Adipose tissue (tissue), 3 donors: ENCODE data around the gene PIK3CD. TPM values are rescaled to one million over a fixed set of nuclear protein-coding genes. Genes with fewer than 3 reads are reported as not detected.
"Not testable (repeated sequence)": the region's sequence is repeated elsewhere in the genome, so short reads cannot be mapped to it uniquely, and the experiment has no call there.

Source experiments
- H3K27ac ChIP-seq: one replicate; pipeline ENCODE4 v1.5.1; 2013; ENCODE audit warnings: low read depth, low read length
- WGBS, 3 donors: extraction: QIAGEN DNeasy Blood & Tissue Kit; methylation state at CpG; one replicate each; pipeline ENCODE4 v1.1.7; 2013; 5-methylcytosine and 5-hydroxymethylcytosine counted together
- polyA plus RNA-seq, 3 donors: library from polyadenylated mRNA; stranded (reverse); fragments of 200-250 nt; gene quantifications; one replicate each; pipeline ENCODE4 v1.2.3, GENCODE V29; 2013
- donor health status: healthy with polysubstance abuse.
- donor health status: Bipolar disorder and iron deficiency.
- donor health status: healthy.

Gene PIK3CD
- polyA plus RNA-seq, 3 donors, result 2.4 to 7.0 (median 7.0) TPM

- WGBS, 3 donors, result 86 to 93% (median 88%) methylated on average over 8 of the region's 8 CpGs
- no peak overlapping the region for H3K27ac ChIP-seq
Measured at GRCh38 chr1:9705337-9706093, 54.0 kb downstream of the PIK3CD start.

GRCh38 chr1:9706178-9706577 lies 54.6 kb downstream of the PIK3CD start:
- H3K27ac ChIP-seq, result no peak overlapping the region

GRCh38 chr1:9710037-9710436 lies 58.5 kb downstream of the PIK3CD start:
- 83 to 95% (median 93%) methylated on average over 7 to 8 of the region's 8 CpGs for WGBS, 3 donors
- no peak overlapping the region for H3K27ac ChIP-seq

More at GRCh38 chr1:9706178-9706577, 54.6 kb downstream of the PIK3CD start:
- WGBS, 3 donors, result 90 to 97% (median 91%) methylated on average over 4 of the region's 4 CpGs

- 81 to 92% (median 89%) methylated on average over 9 of the region's 9 CpGs for WGBS, 3 donors
- H3K27ac ChIP-seq, result no peak overlapping the region
Measured at GRCh38 chr1:9711466-9712020, 60.0 kb downstream of the PIK3CD start.

GRCh38 chr1:9712767-9713166 lies 61.2 kb downstream of the PIK3CD start:
- WGBS, 3 donors, result 91 to 95% (median 92%) methylated on average over 7 of the region's 7 CpGs
- not testable (repeated sequence) for H3K27ac ChIP-seq

- WGBS, 3 donors, result 68 to 80% (median 77%) methylated on average over 6 of the region's 6 CpGs
- no peak overlapping the region for H3K27ac ChIP-seq
Measured at GRCh38 chr1:9714257-9714718, 62.8 kb downstream of the PIK3CD start.

- WGBS, 3 donors, result 87 to 92% (median 89%) methylated on average over 36 to 40 of the region's 40 CpGs
- no peak overlapping the region for H3K27ac ChIP-seq
Measured at GRCh38 chr1:9715536-9716226, 64.2 kb downstream of the PIK3CD start.

- WGBS, 3 donors, result 89 to 95% (median 93%) methylated on average over 29 of the region's 29 CpGs
- no peak overlapping the region for H3K27ac ChIP-seq
Measured at GRCh38 chr1:9716404-9717192, 65.1 kb downstream of the PIK3CD start.

GRCh38 chr1:9717193-9718005 lies 65.9 kb downstream of the PIK3CD start:
- WGBS, 3 donors, result 38 to 64% (median 47%) methylated on average over 25 of the region's 25 CpGs
- H3K27ac ChIP-seq, result no peak overlapping the region

GRCh38 chr1:9718006-9718680 lies 66.6 kb downstream of the PIK3CD start:
- no peak overlapping the region for H3K27ac ChIP-seq
- WGBS, 3 donors, result 85 to 91% (median 86%) methylated on average over 10 of the region's 10 CpGs

GRCh38 chr1:9719978-9720722 lies 68.6 kb downstream of the PIK3CD start:
- 89 to 94% (median 91%) methylated on average over 36 of the region's 36 CpGs for WGBS, 3 donors
- no peak overlapping the region for H3K27ac ChIP-seq

- WGBS, 3 donors, result 89 to 92% (median 90%) methylated on average over 33 to 34 of the region's 34 CpGs
- no peak overlapping the region for H3K27ac ChIP-seq
Measured at GRCh38 chr1:9720785-9721605, 69.5 kb downstream of the PIK3CD start.

- no peak overlapping the region for H3K27ac ChIP-seq
Measured at GRCh38 chr1:9721606-9722377, 70.3 kb downstream of the PIK3CD start.

GRCh38 chr1:9722378-9722749 lies 70.8 kb downstream of the PIK3CD start:
- WGBS, 3 donors, result 88 to 96% (median 94%) methylated on average over 10 of the region's 10 CpGs
- no peak overlapping the region for H3K27ac ChIP-seq

More at GRCh38 chr1:9721606-9722377, 70.3 kb downstream of the PIK3CD start:
- 66 to 77% (median 75%) methylated on average over 27 to 29 of the region's 29 CpGs for WGBS, 3 donors
